HG03457 (cell line): ENCODE results near the gene CD6.

Experiments used
- ATAC-seq: cut with Tn5 transposase; IDR thresholded peaks from one replicate; pipeline ENCODE4 v1.9.1; 2021; ENCODE audit warnings: moderate number of reproducible peaks; ENCODE audit not compliant: unreplicated experiment

CD6 gene

DNA sequence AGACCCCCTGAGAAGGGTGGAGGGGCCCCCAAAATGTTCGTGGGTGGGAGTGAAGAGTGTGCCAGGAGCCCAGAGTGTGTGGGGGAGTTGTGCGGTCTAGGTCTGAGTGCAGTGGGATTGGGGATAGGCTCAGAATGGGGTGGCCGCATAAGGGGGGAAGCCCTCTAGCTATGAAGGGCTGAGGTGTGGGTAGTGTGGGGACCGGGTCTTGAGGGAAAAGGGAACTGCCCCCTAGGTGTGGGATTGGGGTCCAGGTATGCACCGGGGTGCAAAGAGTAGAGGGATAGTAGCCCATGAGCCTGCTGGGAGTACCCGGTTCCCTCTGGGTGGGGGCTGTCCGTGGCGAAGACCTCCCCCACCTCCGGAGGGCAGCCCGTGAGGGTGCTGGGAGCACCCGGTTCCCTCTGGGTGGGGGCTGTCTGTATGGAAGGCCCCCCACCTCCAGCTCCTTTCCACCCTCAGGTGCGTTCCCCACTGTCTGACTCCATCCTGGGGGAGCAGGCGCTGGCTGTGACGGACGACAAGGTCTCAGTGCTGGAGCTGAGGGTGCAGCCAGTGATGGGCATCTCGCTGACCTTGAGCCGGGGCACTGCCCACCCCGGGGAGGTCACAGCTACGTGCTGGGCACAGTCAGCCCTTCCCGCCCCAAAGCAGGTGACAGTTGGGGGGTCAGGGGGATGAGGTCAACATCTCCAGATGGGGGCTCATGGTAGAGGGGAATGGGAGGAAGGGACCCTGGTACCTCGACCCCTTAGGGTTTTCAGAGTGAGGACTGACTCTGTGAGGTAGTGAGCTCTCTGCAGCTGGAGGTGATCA is 36.5 kb upstream of the CD6 start:
- no peak for ATAC-seq

- no peak for ATAC-seq
Measured at GRCh38 chr11:60935676-60936442, 35.6 kb upstream of the CD6 start.

- no peak for ATAC-seq
Measured at GRCh38 chr11:60936467-60937143, 34.9 kb upstream of the CD6 start.

DNA sequence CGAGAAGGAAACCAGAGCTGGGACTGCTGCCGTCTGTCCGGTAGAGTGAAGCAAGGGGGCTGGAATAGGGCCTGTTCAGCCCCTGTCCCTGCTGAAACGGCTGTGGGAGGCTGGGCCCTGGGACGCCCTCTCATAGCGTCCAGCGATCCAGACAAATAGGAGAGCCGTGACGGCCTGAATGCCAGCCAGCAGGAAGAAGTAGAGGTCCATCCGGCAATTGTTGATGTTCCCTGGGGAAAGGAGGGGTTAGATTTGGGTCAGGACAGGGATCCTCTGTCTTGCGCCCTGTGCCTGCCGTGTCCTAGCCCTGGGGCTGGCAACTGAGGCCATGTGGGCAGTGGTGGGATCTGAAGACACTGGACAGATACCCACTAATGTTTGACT is 34.3 kb upstream of the CD6 start:
- ATAC-seq, result no peak

DNA sequence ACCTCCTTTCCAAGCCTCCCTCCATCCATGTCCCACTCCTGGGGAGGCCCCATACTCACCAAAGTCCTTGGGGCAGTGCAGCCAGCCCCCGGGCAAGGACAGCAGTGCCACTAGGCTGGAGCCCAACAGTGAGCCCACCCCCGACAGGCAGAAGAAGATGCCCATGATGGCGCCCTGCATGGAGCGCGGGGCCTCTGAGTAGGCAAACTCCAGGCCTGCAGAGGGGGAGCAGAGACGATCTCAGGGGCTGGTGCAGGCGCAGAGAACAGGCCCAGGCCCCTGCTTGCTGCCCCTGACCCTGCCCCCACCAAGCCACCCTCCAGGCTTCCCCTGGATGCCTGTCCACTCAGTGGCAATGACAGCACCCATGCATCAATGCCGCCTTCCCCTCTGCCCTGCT is 33.7 kb upstream of the CD6 start:
- no peak for ATAC-seq

- ATAC-seq, result no peak
Measured at GRCh38 chr11:60938500-60938899, 33.0 kb upstream of the CD6 start.

- ATAC-seq, result no peak
Measured at GRCh38 chr11:60939301-60939700, 32.2 kb upstream of the CD6 start.

DNA sequence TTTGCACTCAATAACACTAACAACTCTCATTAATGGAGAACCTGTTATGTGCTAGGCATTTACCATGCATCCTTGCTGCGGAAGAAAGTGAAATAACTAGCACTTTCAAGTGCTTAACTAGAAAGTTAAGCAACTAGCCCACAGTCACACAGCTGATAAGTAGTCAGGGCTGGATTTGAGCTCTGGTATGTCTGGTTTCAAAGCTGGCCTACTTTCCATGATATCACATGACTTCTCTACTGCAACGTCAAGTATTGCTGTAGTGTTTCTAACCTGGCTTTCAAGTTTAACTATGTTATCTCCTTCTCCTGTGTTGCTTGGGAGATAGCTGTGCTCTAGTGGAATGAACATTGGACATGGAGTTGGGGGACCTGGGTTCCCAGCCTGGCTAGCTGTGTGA is 31.6 kb upstream of the CD6 start:
- no peak for ATAC-seq

- ATAC-seq, result no peak
Measured at GRCh38 chr11:60941371-60942119, 29.9 kb upstream of the CD6 start.

DNA sequence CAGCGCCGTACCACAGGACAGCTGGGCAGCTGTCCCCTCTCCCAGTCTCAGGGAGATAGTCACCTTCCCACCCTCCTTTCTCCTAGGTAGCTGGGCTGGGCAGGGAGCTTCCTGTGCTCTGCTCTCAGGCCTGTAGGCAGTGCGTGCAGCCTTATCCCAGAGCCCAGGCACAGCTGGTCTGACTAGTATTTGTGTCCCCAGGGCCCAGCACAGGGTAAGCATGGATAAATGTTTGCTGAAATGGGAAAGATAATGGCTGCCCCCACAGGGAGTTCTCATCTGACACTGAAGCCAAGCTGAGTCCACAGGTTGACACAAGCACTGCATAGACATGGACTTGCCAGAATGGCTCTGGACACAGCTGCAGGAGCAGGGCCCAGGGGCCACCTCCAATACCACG is 29.3 kb upstream of the CD6 start:
- ATAC-seq, result no peak

DNA sequence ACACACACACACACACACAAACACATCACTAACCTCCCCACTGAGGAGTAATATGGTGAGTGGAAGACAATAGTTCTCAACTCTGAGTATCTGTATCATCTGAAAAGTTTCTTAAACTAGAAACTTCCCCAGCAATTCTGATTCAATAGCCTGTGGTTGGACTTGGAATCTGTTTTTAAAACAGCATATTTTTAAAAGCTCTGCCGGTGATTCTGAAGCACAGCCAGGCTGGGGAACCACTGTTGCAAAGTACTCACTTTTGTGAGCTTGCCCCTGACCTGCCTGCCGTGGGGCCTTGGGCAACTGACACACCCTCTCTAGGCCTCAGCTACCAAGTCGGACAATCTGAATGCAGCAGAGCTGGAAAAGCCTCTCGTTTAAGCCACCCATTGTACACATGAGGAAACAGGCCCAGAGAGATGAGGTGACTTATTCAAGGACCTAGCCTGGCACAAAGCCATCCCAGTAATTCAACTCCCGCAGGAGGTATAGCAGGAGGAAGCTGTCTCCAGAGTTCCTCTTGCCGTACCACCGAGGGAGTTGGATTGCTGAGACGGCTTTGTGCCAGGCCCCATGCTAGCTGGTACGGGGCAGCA is 28.4 kb upstream of the CD6 start:
- no peak for ATAC-seq

GRCh38 chr11:60944490-60945294 is 26.8 kb upstream of the CD6 start:
- no peak for ATAC-seq

DNA sequence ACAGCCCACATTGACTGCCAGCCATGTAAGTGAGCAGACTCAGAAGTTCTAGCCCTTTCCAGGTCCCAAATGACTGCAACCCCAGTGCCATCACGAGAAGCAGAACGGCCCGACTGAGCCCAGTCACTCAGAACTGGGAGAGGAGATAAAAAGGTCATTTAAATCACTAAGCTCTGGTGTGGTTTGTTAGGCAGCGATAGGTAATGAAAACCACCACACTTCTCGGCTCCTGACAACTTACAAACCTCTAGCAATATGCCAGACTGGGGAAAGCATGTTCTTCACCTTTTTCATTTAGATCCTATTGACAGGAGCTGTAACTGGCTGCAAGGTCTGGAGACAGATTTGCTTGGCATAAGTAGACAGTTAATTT is 26.2 kb upstream of the CD6 start:
- no peak for ATAC-seq

- ATAC-seq, result no peak
Measured at GRCh38 chr11:60946601-60947264, 24.7 kb upstream of the CD6 start.

- no peak for ATAC-seq
Measured at GRCh38 chr11:60947700-60948099, 23.8 kb upstream of the CD6 start.

DNA sequence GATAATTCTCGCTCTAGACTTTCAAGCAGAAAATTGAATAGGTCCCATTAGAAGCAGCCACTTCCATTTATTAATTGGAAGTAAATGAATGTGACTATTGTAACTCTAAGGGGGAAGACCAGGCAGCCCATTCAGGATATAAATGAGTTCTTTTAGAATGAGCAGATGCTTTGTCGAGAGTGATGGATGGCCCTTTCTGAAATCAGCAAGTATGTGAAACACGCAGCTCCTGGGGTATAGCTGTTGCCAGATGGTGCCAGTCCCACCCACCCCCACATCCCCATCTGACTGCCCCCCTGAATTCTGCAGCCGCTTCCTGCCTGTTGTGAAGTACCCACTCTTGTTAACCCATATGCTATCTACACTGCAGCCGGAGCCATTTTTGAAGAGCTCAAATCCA is 23.2 kb upstream of the CD6 start:
- no peak for ATAC-seq

DNA sequence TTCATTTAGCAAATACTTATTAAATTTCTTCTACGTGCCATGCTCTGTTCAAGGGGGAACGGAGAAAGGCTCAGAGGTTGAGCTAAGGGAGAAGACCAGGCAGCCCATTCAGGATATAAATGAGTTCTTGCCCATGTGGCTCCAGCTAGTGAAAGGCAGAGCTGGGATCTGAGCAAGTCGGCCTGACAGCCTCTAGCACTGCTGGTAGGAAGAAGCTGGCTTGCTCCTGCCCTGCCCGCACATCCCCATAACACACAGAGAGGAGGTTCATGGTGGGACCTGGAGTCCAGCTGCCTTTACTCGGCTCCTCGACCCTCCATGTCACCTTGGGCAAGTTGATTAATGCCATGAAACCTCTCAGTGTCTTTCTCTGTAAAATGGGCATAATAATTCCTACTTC is 21.5 kb upstream of the CD6 start:
- no peak for ATAC-seq

- ATAC-seq, result no peak
Measured at GRCh38 chr11:60950933-60951605, 20.4 kb upstream of the CD6 start.

- ATAC-seq, result no peak
Measured at GRCh38 chr11:60951606-60951903, 19.9 kb upstream of the CD6 start.
